ENCODE results near the gene DGCR6L. TPM values are rescaled to one million over a fixed set of nuclear protein-coding genes. Genes with fewer than 3 reads are reported as not detected.

DGCR6L gene
- polyA plus RNA-seq, 4 donors: 47.2 to 80.1 (median 53.8) TPM

Other genes starting within 250 kb of the DGCR6L start
- gene DGCR8, start 239.8 kb downstream of the DGCR6L start, polyA plus RNA-seq: 10 to 100 TPM; 17.0 to 31.0 (median 17.7) TPM
- 100 to 1,000 TPM in 2 of 4 donors, 10 to 100 TPM in 2; 61.5 to 184 (median 103) TPM for gene RANBP1, start 204.0 kb downstream of the DGCR6L start, polyA plus RNA-seq
- 10 to 100 TPM; 30.5 to 49.3 (median 37.2) TPM for gene TRMT2A, start 202.8 kb downstream of the DGCR6L start, polyA plus RNA-seq
- gene ZDHHC8, start 188.3 kb downstream of the DGCR6L start, polyA plus RNA-seq: 10 to 100 TPM in 3 of 4 donors, 1 to 10 TPM in 1; 3.8 to 33.5 (median 14.3) TPM
- gene CCDC188, start 169.0 kb downstream of the DGCR6L start, polyA plus RNA-seq: 1 to 10 TPM in 2 of 4 donors, not detected in 2; 1.2 to 1.6 TPM
- gene RTN4R, start 51.7 kb downstream of the DGCR6L start, polyA plus RNA-seq: 10 to 100 TPM in 1 of 4 donors, 1 to 10 TPM in 3; 2.9 to 25.7 (median 4.4) TPM
- gene ZNF74, start 74.1 kb upstream of the DGCR6L start, polyA plus RNA-seq: 10 to 100 TPM in 1 of 4 donors, 1 to 10 TPM in 3; 2.5 to 10.6 (median 4.2) TPM
- gene SCARF2, start 117.8 kb upstream of the DGCR6L start, polyA plus RNA-seq: 1 to 10 TPM in 2 of 4 donors, under 1 TPM in 2; 0.22 to 3.1 (median 1.5) TPM
- gene KLHL22, start 175.7 kb upstream of the DGCR6L start, polyA plus RNA-seq: 10 to 100 TPM in 2 of 4 donors, 1 to 10 TPM in 2; 5.9 to 15.1 (median 8.6) TPM
- 100 to 1,000 TPM in 1 of 4 donors, 10 to 100 TPM in 3; 49.4 to 106 (median 76.6) TPM for gene MED15, start 187.6 kb upstream of the DGCR6L start, polyA plus RNA-seq